ENCODE results near the gene XPO6.

XPO6 gene

DNA sequence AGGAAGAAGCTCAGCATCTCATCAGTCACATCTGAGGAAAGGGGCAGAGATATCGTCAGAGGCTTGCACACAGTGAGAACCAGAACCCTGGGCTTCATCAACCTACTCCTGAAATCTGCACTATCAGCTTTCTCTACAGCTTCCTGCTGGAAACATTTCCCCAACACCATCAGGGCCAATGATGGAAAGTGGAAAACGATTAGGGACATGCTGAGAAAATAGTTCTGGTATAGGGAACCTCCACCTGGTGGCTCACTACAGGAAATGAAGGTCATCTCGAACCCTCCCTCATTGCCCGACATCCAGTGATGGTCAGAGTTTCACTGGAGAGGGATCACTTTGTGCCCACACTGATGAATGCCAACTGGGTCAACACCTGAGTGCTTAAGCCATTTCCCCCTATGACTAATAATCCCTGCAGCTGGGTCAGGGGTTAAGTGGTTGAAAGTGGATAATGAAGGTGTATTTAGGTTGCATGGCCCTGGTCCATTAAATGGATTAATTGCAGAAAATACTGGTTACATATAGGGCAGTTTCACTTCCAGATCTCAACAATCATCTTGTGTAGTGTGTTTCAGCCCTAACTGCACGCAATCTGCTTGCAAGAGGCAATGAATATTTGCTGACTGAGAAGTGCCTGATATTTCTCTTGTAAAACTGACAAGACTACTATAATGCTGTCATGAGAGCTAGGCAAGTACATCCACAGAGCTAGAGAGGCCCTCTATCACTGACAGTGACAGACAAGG lies 105.1 kb downstream of the XPO6 start:
- DNase-seq, result no peak

DNA sequence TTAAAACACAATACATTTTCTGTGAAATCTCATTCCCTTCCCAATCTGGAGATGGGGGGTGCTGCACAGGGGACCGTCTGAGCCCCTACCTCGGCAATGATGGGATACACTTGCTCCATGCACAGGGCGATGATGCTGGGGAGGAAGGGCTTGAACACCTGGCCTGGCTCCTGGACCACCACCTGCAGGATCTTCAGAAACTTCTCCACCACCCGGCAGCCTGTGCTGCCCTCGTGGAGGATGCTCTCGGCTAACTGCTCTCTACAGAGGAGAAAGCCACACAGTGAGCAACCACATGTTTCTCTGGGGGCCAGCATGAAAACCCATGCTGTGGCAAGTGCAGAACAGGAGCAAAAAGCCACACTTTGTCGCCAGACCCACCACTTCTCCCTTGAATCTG lies 105.8 kb downstream of the XPO6 start:
- DNase-seq, result no peak

DNA sequence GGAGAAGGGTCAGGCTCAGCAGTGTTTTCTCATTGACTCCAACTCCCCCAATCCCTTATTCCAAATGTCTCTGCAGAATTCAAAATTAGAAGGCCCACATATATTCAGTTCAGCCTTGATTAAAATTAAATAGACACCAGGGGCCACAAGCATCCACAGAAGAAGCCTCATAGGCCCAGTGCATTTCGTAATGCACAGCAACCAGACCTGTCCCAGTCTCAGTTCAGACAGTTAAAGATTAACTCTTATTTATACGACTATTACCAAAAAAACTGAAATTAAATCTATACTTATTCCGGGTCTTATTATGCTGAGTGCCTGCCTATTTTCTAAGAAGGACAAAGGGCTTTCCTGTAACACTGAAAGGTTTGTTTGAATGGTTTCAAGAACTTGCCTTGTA lies 106.5 kb downstream of the XPO6 start:
- DNase-seq, result no peak

DNA sequence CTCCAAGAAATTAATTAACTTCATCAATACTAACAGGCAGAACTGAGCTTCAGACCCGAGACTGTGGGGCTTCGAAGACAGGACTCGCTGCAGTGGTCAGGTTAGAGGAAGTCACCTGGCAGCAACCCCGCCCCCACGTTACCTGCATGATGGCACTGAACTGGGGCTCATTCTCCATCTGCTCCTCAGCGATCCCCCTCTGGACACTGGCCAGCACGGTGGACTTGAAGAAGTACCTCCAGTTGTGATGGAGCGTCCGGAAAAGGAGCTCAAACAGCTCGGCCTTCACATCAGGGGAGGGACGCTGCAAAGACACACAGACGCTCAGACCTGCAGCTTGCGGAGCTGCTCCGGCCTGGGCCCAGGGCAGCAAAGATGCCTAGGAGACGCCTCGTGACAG lies 107.4 kb downstream of the XPO6 start:
- no peak for DNase-seq

DNA sequence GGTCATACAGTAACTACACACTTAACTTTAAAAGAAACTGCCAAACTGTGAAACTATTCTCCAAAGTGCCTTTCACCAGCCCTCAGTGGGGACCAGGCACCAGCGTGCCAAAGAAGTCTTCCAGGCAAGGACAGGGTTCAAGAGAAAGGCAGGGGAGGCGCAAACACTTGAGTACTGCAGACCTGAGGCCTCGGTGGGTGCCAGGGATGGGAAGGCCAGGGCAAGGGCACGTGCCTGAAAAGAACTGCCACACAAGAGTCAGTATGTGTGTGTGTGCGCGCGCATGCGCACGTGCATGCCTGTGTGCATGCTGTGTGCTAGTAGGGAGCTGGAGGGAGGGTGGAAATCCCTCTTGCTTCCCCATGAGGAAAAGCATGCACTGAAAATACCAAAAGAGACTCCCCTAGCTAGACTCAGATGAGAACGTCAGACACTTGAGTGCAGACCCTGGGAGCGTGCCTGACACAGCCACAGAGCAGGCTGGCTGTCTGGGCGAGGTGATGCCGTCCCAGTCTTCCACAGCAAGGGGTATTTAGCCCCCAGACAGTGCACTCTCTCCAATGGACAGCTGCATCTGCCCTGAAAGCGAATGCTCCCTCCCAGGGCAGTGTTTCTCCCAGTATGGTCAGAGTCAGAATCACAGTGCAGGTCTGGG lies 108.1 kb downstream of the XPO6 start:
- no peak for DNase-seq

DNA sequence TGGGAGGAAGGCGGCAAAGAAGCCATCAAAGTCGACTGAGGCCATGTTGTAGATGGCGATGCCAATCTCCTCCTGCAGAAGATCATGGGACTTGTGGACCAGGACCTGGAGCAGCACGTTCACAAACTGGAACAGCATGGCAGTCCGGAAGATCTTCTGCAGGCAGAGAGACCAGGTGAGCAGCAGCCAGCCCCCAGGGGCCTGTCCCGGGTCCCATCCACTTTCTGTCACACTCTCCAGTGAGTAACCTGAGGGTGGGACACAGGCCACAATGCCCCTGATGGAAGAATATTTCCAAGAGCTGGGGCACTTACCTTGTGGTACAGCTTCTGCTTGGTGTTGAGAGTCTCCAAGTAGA lies 110.3 kb downstream of the XPO6 start:
- no peak for DNase-seq

DNA sequence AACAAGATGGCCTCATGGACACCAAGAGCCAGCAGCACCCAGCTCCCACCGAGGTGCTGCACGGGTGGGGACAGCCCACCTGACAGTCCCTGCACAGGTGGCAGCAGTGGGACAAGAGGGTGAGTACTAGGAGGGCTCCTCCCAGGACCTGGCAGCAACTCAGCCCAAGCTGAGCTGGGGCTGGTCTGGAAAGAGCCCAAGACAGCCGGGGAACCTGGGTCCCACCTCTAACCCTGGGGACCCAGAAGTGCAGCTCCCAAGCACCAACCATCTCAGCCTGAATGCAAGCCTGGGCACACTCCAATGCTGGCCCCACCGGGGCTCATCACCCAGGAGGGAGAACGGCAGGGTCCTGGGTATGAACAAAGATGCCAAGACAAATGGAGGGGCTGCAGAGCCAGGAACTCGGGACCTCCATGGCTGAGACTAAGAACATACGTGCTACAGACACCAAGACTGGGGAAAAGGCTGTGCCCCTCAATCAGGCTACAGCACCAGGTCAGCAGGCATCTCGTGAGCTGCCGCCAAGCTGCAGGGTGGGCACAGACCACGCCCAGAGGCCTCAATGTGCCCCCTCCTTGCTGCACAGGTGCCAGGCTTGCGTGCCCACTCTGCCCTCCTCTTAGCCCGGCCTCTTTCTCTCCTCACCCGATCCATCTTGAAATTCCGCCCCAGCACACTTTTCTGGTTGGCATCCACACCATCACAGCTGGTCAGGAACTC lies 110.8 kb downstream of the XPO6 start:
- DNase-seq, result no peak

DNA sequence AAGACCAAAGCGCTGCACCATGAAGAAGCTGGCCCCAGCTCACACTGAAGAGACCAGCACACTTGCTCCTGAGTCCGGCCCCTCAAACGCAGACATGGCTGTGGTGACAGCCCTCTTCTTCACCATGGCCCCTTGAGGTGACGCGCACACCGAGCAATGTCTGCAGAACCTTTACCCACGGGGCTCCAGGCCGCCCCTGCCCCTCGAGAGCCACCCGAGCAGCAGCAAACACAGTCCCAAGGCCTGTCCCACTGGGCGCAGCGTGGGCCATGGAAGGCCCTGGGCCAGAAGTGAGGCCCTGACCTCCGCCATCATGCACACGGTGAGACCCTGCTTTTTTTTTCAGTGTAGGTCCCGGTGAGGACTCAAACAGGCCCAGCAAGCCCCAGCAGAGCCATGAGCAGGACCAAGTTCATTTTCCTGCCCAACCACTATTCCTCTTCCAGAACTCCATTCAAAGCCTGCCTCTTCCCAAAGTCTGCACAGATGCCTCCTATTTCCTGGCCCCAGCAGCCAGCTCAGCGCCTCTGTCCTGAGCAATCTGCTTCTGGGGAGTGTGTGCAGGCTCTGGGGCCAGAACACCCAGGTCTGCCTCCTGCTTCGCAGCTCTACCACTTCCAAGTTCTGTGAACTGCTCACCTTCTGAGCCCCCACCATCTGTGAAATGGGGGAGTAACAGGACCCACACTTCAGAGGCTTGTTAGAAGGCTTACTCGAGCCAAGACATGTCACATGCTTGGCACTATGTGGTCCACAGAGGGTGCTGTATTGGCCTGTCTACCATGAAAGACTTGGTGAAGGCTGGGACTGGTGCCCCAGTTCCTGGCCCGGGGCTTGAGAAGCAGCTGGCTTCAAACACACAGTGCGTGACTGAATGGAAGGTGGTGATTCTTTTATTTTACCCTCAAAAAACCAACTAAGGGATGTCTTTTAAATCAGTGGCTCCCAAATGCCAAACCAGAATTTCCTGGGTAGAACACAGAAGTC lies 112.5 kb downstream of the XPO6 start:
- no peak for DNase-seq

DNA sequence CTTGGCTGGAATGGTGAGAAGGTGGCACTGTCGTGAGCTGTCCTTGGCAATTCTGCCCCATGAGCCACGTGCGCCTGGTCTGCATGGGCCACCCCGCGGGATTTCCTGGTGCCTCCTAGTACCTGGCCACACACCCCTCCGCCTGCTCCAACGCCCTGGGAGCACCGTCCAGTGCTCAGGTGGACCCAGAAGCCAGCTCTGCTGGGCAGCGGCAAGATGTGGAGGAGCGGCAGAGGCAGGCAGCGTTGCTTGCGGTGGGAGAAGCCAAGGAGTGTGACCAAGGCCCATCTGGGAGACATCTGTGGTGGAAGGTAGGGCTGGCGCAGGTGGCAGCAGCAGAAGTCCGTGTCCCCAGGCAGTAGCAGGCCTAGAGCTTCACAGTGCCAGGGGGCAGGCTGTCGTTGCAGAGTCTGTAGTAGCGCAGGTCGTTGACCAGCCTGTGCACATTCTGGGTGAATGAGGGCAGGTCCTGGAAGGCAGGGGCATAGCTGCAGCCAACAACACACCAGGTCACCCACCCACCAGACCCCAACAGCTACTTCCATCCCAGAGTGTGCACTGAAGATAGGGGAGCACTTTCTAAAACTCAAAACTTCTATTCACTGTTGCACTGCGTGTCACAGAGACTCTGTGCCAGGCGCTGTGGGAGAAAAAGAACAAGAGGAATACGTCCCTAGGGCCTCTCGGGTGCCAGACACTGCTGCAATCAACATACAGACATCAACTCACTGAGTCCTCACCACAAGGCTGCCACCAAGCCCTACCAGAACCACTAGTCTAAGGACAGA lies 113.4 kb downstream of the XPO6 start:
- DNase-seq, result no peak

DNA sequence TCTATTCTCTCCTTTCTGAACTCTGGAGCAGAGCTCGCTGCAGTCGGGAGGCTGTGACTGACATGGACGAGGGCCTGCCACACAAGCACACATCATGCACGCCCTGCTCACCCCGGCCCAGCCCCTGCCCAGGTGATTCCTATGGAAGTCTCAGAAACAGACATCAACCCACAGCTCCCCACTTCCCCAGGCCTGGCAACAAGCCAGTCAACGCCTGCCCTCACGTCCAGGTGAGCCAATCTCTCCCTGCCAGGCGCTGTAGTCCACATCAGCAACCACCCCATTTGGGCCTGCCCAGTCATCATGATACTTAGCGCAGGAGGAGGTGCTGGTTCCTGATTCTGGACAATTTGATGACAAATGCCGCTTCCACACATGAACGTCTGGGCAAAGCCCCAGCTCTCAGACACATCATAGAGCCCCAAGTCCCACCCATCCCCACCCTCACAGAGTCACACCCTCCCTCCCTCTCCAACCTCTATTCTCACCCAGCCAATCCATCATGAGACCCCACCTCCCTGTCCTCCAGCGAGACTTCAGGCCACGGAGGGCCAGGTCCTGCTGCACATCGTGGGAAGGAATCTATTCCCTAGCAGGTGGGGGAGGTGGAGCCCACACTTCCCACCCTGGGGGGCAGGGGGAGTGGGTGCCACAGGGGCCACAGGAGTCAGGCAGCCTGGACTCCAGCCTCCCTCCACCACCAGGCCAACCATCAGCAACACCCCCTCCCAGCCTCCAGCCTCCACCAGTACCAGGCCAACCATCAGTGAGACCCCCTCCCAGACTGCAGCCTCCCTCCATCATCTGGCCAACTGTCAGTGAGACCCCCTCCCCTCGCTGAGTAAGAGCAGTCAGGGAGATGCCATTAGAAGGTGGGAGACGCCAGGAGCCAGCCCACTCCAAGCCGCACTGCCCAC lies 114.5 kb downstream of the XPO6 start:
- no peak for DNase-seq

DNA sequence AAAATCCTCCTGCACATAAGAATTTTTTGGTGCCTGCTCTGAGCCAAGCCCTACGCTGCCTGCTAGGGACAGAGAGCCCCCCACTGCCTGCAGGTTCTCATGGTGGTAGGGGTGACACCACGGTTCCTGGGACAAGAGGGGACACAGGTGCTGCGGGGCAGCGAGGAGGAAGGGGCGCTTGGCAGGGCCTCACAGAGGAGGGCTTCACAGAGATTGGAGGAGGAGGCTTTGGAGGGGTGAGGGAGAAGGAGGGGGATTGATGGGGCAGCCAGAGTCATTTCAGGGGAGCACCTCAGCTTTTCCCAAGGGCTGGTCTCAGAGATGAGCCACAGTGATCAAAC lies 118.4 kb downstream of the XPO6 start:
- DNase-seq, result no peak

DNA sequence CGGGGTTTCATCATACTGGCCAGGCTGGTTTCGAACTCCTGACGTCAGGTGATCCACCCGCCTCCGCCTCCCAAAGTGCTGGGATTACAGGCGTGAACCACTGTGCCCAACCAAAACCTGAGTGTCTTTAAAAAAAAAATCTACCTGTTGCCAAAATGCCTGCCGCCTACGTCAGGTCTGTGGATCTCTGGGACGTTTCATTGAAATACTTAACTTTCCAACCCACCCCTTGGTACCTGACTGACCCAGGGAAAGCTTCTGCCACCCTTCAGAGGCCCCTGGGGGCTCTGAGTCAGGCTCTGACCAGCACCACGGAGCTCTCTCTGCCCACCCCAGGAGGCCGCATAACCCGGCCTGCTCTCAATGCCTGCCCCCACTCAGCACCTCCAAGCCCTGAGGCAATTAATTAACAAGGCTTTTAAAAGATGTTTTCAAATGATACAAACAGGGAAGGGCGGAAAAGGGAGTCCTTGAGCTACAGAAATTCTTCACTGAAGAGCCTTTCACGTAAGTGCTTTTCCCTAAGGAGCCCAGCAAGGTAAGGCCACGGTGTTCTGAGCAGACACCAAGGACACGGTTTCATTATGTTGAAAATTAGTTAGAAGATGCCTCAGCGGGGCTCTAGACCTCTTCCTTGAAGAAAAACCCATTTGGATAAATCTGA lies 118.9 kb downstream of the XPO6 start:
- DNase-seq, result no peak

DNA sequence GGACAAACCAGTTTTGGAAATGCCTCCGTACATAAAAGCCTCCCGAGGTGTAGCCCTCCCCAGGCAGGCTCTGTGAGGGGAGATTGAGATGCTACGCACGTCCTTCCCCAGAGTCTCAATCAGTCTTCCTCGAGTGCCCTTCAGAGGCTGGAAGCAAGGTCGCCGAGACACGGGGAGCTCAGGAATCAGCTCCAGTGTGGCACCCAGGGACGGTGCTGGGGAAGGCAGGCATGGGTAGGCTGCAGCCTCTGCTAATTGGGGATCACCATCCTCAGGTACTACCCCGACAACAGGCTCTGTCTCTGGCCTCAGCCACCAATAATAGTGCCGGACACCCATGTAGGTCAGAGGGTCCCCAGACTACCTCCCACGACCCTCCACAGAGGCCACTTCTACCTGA lies 120.1 kb downstream of the XPO6 start:
- DNase-seq, result no peak

DNA sequence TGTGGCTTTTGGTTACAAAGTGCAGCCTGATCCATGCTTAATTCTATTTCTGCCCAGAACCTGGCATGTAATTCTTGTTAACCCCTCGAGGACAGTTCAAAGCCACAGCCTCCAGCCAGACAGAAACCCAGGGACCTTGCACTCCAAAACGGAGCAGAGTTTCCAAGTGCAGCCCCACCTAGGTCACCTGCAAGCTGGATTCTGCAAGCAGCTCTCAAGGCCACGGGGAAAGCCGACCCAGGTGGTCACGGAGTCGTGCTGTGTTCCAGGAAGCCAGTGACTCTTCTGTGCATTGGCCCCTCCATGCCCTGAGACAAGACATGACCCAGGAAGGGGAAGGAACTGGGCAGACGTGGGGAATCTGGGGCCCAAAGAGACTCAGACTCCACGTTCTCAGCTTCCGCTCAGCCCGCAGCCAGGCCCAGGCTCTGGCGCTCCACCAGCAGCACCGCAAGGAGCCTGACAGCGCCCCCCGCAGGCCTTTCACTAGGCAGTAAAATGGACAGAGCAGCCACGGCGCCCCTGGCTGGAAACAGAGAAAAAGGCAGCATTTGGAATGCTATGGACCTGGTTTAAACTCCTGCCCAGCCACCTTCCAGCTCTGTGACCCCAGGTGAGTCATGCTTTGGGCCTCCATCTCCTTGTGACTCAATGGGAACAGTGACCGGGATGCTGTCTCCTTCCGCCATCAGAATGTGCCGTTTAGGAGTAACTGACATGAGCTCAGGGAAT lies 121.0 kb downstream of the XPO6 start:
- DNase-seq, result no peak

DNA sequence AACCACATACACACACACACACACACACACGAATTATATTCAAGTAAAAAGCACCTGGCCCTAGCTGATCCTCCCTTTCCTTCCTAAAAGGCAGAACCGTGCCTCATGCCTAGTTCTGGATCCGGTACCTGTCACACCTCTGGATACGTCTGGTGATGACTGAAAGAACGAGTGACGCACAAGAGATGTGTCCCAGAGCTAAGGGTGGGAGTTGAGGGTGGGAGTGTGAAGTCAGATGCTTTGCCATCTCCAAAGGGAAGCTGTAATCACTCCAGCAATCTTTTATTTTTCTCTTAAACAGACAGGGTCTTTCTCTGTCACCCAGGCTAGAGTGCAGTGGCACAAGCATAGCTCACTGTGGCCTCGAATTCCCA lies 121.8 kb downstream of the XPO6 start:
- no peak for DNase-seq

DNA sequence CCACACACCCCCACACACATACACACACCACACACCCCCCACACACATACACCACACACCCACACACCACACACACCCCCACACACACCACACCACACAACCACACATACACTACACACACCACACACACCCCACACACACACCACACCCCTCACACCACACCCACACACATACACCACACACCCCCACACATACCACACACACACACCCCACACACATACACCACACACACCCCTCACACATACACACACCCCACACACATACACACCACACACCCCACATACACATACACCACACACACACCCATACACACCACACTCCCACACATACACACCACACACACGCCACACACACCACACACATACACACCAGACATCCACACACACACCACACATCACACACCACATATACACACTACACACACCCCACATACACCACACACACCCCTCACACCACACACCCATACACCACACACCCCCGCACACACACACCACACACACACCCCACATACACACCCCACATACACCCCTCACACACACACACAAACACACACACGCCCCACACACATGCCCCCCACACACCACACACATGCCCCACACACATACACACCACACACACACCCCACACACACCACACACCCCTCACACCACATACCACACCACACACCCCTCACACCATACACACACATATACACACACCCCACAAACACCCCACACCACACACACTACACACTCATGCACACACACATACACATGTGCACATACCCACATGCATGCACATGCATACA lies 122.4 kb downstream of the XPO6 start:
- DNase-seq, result no peak

DNA sequence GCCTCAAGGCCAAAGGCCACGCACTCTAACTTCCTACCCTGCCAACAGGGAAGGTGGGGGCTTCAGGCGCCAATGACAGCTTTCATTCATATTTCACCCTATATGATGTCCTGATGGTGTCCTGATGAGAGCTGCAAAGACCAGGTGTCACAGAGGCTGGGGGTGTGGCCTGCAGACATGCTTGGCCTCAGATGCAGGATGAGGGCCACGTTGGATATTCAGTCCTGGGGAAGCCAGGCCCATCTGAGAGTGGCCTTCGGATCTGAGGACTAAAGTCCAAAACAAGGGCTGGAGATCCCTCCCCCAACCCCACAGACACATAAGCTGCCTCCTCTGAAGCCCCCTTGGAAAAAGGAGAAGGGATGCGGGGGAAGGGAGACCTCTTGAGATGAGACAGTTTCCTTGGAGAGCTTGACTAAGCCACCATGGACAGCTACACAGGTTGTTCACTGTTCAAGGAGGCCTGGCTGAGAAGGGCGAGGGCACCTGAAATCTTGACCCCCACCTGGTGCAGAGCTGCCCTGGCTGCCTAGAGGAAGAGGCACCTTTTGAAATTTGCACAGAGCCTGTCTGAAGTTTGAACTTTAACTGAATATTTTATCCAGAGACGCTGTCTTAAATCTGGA lies 124.0 kb downstream of the XPO6 start:
- DNase-seq, result no peak

DNA sequence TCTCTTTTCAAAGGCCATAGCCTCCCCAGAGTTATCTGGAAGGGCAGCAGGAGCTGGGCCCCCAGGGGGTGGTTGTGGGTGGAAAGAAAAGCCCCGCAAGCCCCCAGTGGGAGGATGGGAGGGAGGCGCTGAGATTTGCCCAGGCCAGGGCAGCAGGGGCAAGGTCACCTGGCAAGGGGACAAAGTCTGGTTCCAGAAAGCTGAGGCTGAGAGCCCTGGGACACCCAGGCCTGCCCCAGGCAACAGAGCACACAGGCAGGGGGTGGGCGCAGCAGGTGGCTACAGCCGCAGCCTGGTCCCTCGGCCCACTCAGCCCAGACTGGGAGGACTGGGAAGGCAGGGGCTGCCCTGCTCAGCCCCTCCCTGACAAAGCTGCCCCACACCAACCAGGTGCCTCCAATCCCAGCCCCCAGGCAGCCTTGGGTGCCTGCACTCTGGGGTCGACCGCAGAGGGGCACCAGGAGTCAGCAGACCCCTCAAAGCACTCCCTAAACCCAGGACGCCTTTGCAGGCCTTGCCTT lies 124.6 kb downstream of the XPO6 start:
- no peak for DNase-seq
